IPS-NIHi7 (cell line): ENCODE data around the gene CHD9NB.

Source experiments
- DNase-seq: peaks from one replicate; pipeline ENCODE4 v3.0.0; 2012; ENCODE audit warnings: mixed read lengths; ENCODE audit errors: extremely low spot score

CHD9NB gene

DNA sequence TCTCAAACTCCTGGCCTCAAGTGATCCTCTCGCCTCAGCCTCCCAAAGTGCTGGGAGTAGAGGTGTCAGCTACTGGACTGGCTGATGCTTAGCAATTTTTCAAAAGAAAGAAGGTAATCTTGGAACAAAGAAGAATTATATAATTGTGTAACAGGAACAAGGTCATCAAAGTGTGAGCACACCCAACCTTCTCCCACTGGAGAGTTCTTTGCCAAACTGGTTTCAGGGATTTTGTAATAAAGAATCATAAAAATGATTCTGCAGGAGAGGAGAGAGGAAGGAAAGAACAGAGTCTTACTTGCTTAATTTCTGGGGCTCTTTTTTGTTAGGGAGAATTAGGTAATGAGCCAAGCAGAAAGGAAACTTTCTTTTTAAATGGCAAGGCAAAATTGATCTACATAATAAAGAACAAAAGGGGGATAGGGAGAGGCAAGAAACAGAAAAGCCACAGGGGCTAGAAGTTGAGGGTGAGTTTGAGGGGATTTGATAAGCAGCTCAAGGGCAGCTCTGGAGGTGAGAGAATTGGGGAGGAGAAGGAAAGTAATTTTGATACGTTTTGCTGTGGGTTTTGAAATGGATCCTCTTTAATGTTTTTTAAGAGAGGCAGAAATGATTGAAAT lies 21.3 kb downstream of the CHD9NB start:
- DNase-seq, result peak; percentile 43

DNA sequence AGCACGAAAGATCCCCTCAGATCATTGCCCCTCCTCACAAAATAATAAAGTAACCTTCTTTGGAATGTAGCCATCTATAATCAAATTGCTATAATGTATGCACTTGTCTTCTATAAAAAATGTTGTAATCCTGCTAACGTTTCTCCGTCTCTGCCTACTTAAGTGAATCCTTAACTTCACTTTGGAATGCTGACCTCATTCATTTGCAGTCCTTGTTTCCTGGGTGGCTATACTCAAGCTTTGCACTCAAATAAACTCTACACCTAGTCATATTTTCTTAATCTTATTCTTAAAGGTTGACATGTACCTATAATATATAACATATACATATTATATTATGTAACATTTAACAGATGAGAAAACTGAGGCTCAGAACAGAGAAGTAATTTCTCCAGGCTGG lies 22.7 kb downstream of the CHD9NB start:
- DNase-seq, result no peak

DNA sequence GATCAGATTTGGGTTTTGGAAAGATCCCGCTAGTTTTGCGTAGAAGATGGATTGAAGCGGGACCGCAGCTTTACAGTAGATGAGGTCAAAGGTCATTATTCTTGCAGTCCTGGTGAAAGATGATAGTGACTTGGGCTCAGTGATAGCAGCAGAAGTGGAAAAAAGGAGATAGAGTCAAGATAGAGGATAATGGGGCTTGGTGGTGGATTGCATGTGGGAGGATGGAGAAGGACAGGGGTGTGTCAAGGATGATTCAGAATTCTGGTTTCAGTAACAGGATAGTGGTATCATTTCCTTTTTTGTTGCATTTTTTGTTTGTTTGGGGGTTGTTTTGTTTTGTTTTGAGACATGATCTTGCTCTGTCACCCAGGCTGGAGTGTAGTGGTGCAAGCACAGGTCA lies 28.7 kb downstream of the CHD9NB start:
- DNase-seq, result no peak

DNA sequence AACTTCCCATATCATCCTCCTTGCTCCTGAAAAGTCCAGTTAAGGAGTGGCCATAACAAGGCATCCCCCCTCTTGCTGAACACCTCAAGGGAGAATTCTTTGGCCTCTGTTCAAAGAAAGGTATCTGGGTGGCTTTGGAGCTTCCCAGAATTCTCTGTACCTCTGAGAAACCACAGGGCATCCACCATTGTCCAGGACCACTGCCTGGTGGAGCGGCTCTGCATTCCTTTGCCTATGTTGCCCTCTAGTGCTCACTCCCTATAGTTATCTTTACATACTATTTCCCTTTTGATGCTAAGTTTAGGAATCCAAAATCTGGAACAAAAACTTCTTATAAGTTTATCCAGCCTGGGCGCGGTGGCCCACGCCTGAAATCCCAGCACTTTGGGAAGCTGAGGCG lies 30.3 kb downstream of the CHD9NB start:
- peak; percentile 86 for DNase-seq

DNA sequence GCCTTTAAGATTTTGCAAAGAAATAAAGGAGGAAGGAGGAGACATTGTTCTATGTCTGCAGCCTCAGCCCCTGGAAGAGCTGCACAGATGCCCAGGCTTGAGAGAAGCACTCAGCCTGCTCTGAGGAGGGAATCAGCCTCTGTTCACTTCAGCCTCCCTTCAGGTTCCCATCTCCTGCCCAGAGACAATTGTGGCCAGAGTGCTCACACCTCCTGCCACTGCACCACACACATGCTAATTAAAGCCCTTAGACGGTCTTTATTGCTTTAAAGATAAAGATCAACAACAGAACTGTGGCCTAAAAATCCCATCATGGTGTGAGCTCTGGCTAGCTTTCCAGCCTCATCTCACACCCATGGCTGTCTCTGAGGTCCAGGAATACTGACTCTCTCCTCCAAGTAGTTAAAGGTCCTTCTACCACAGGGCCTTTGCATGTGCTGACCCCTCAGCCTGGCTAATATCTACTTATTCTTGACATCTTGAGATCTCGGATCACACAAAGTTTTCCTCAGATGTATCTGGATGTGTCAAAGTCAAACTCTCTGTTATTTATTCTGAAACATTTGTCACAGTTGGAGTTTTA lies 33.8 kb downstream of the CHD9NB start:
- DNase-seq, result no peak

DNA sequence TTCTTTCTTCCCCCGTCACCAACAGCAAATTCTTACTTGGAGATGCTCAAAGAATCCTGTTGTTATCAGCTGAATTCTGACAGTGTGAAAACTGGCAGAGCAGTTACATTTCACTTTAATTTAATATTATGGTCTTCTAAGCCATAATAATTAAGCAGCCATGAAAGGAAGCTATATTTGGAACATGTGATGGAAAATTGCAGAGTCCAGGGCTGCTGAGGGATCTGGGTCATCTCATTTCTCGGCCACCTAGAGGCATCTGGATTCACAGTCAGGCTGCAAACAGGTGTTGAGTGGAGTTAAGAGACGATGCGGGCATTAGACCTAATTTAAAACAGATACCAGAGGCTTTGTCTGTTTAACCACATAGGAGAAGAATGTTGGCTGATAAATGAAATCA lies 38.4 kb downstream of the CHD9NB start:
- no peak for DNase-seq

DNA sequence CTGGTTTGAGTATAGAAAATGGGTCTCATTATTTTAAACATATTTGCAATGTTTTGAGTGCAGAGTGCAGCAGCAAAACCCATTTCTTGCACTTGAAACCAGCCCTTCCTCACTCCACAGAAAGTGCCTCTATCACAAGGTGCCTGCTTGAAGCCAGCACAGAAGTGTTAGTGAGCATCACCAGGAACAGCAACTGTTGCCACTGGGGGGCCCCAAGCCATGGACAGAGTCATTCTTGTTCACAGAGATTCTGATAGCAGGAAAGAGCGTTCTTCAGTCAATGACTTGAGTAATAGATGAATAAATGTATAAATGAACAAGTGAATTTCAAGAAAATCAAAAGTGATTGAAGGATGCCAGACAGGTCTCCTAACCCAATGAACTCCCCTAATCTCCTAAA lies 45.6 kb downstream of the CHD9NB start:
- DNase-seq, result no peak

DNA sequence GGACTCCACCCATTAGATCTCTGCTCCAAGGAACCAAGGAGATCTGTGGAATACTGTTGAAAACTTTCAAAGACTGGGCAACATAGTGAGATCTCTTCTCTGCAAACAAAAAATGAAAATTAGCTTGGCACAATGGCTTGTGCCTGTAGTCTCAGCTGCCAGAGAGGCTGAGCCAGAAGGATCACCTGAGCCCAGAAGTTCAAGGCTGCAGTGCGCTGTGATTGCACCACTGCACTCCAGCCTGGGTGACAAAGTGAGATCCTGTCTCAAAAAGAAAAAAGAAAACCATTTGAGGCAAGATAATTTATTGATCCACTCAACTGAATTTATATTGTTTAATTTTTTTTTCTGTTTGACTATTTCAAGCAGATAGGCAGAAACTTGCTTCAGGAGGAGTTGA lies 54.8 kb downstream of the CHD9NB start:
- no peak for DNase-seq

DNA sequence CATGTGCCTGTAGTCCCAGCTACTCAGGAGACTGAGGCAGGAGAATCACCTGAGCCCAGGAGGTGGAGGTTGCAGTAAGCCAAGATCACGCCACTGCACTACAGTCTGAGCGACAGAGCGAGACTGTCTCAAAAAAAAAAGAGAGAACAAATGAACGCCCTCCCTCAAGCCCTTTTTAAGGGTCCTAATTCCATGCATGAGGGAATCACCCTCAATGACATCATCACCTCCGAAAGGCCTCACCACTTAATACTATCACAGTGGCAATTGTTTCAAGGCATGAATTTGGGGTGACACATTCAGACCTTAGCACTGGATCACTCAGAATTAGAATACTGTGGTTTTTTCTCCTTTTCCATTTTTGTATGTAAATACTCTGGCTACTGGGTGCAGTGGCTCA lies 57.8 kb downstream of the CHD9NB start:
- no peak for DNase-seq

DNA sequence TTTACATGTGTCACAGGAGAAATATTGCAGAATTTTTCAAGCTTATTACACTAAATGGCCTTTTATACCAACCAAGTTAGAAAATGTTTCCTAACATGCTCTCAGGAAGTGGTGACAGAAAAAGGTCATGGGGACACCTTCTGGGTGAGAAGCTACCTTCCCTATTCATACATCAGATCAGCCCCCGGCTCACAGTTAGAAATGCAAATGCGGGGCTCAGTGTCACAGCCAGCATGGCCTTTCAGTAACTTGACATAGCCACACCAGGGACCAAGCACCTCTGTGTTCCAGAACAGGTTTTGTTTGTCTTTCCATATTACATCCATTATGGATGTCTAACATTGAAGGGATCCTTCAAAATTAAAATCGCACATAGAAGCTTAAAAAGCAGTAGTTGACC lies 59.5 kb downstream of the CHD9NB start:
- DNase-seq, result peak; percentile 24

DNA sequence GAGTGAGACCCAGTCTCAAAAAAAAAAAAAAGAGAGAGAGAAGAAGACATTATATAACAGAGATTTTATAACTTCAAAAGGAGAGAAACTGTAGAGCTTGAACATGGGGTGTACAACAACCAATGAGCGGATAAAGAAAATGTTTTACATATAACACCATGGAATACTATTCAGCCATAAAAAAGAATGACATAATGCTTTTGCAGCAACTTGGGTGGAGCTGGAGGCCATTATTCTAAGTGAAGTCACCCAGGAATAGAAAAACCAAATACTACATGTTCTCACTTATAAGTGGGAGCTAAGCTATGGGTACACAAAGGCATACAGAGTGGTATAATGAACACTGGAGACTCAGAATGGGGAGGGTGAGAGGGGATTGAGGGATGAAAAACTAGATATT lies 61.1 kb downstream of the CHD9NB start:
- DNase-seq, result no peak
